ENCODE measurements around the gene CDH3.
"Not testable (repeated sequence)": the region's sequence is repeated elsewhere in the genome, so short reads cannot be mapped to it uniquely, and the experiment has no call there.

CDH3 gene

GRCh38 chr16:68707340-68708152, 62.4 kb downstream of the CDH3 start:
- DNase-seq = no peak

- DNase-seq = no peak
Measured at GRCh38 chr16:68710211-68710610, 65.1 kb downstream of the CDH3 start.

GRCh38 chr16:68711421-68712139, 66.5 kb downstream of the CDH3 start:
- no peak for DNase-seq

GRCh38 chr16:68713361-68713760, 68.3 kb downstream of the CDH3 start:
- DNase-seq = no peak

GRCh38 chr16:68715471-68715870, 70.4 kb downstream of the CDH3 start:
- DNase-seq = no peak

GRCh38 chr16:68716516-68716915, 71.4 kb downstream of the CDH3 start:
- DNase-seq = not testable (repeated sequence)

GRCh38 chr16:68717684-68718083, 72.6 kb downstream of the CDH3 start:
- no peak for DNase-seq

- DNase-seq = no peak
Measured at GRCh38 chr16:68718590-68718989, 73.5 kb downstream of the CDH3 start.

GRCh38 chr16:68719993-68720489, 74.9 kb downstream of the CDH3 start:
- DNase-seq = peak in 1 of 5 donors; percentile 24

- no peak for DNase-seq
Measured at GRCh38 chr16:68722119-68723024, 77.3 kb downstream of the CDH3 start.

- no peak for DNase-seq
Measured at GRCh38 chr16:68724797-68725196, 79.7 kb downstream of the CDH3 start.

GRCh38 chr16:68728523-68728922, 83.4 kb downstream of the CDH3 start:
- no peak for DNase-seq

GRCh38 chr16:68731637-68732036, 86.5 kb downstream of the CDH3 start:
- DNase-seq = no peak

- no peak for DNase-seq
Measured at GRCh38 chr16:68732042-68732680, 87.1 kb downstream of the CDH3 start.

GRCh38 chr16:68732741-68733399, 87.8 kb downstream of the CDH3 start:
- DNase-seq = no peak

- no peak for DNase-seq
Measured at GRCh38 chr16:68733570-68733969, 88.5 kb downstream of the CDH3 start.

- no peak for DNase-seq
Measured at GRCh38 chr16:68734782-68735181, 89.7 kb downstream of the CDH3 start.

- no peak for DNase-seq
Measured at GRCh38 chr16:68736561-68736960, 91.5 kb downstream of the CDH3 start.

GRCh38 chr16:68737046-68737729, 92.1 kb downstream of the CDH3 start, which contains the start of gene CDH1:
TSS of gene CDH1 (plus strand) at chr16:68737292. CDS start at chr16:68737416, 124 bp downstream.
- DNase-seq = peak in 2 of 5 donors; percentile 5 to 16

- DNase-seq = no peak
Measured at GRCh38 chr16:68737730-68738629, 92.9 kb downstream of the CDH3 start.
